Measurements from ENCODE around the gene IRF6.

DNA sequence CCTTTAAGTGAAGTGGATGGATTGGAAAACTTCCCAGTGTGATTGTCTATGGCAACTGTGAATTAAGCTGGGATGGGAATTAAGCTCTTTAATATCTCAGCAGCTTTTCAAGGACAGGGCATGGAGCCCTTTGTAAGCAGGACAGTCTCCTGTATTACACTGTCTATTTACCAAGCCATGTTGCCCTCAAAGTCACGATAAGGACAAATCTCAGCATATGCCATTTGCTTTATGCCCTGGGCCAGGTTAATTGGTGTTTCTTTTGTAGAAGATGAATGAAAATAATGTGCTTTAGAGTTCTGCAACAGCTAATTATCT is 39.4 kb upstream of the IRF6 start:
- TF ChIP-seq POLR2A (IDR thresholded peaks at IDR 0.05; ENCODE audit: low read depth, low read length), result no peak
- no peak for TF ChIP-seq POLR2AphosphoS5 (IDR thresholded peaks at IDR 0.05; ENCODE audit: low read depth, low read length)
- TF ChIP-seq PAX5 (IDR thresholded peaks at IDR 0.05; ENCODE audit: insufficient read depth, low read length, severe bottlenecking), result no peak
- TF ChIP-seq POU2F2 (IDR thresholded peaks at IDR 0.05; ENCODE audit: low read depth, low read length), result no peak
